CD14-positive monocyte (primary cell): ENCODE results near the gene IL1RL1. TPM values are rescaled to one million over a fixed set of nuclear protein-coding genes. Genes with fewer than 3 reads are reported as not detected.

ENCODE experiments used
- DNase-seq, 3 donors: peaks; one replicate each; pipeline ENCODE4 v3.0.0-alpha.2; 2011 to 2022
- H2AFZ ChIP-seq: 2 replicates; pipeline ENCODE4 v1.6.0; 2012; ENCODE audit warnings: mild to moderate bottlenecking, low read depth, low read length, inconsistent platforms; ENCODE audit not compliant: insufficient read depth, poor library complexity, severe bottlenecking
- H3K27ac ChIP-seq, 2 donors: 1 replicate in 1 of 2; 2 replicates in 1 of 2; pipeline ENCODE4 v1.5.1; 2012 to 2013; ENCODE audit warnings: low read length in 2 of 2, control low read depth in 1 of 2, inconsistent platforms in 1 of 2, low read depth in 1 of 2, mild to moderate bottlenecking in 1 of 2
- H3K27me3 ChIP-seq, 2 donors: one replicate each; pipeline versions ENCODE4 v1.6.0 to v1.6.1; 2011 to 2013; ENCODE audit warnings: low read length in 2 of 2; ENCODE audit not compliant: control insufficient read depth in 2 of 2, insufficient read depth in 2 of 2
- H3K36me3 ChIP-seq, 2 donors: replicated peaks in 1 of 2; 1 replicate in 1 of 2; 2 replicates in 1 of 2; pipeline versions ENCODE4 v1.5.1 to v1.6.1; 2012 to 2013; ENCODE audit warnings: low read length in 2 of 2, control low read depth in 1 of 2, inconsistent platforms in 1 of 2, mild to moderate bottlenecking in 1 of 2; ENCODE audit not compliant: insufficient read depth in 2 of 2, control insufficient read depth in 1 of 2
- H3K4me1 ChIP-seq, 2 donors: 1 replicate in 1 of 2; 2 replicates in 1 of 2; pipeline versions ENCODE4 v1.5.1 to v1.6.1; 2012 to 2013; ENCODE audit warnings: low read length in 2 of 2, control low read depth in 1 of 2, inconsistent platforms in 1 of 2, mild to moderate bottlenecking in 1 of 2, moderate library complexity in 1 of 2; ENCODE audit not compliant: insufficient read depth in 2 of 2, control insufficient read depth in 1 of 2
- H3K4me2 ChIP-seq: replicated peaks from 2 replicates; pipeline ENCODE3; 2012; ENCODE audit warnings: low read length, moderate library complexity, mild to moderate bottlenecking; ENCODE audit not compliant: poor library complexity, severe bottlenecking; ENCODE audit errors: extremely low read depth
- H3K4me3 ChIP-seq, 3 experiments: fragments of 200-600 bp in 1 of 3; sonication (generic) in 1 of 3; replicated peaks in 1 of 3; 1 replicate in 2 of 3; 2 replicates in 1 of 3; pipeline ENCODE4 v1.5.1; 2011 to 2013; ENCODE audit warnings: low read length in 3 of 3, mild to moderate bottlenecking in 3 of 3, control low read depth in 2 of 3, low read depth in 2 of 3, inconsistent platforms in 1 of 3, moderate library complexity in 1 of 3
- H3K79me2 ChIP-seq: 2 replicates; pipeline ENCODE4 v1.6.0; 2012; ENCODE audit warnings: mild to moderate bottlenecking, control low read depth, inconsistent platforms, low read length, moderate library complexity; ENCODE audit not compliant: insufficient read depth
- H3K9ac ChIP-seq: 2 replicates; pipeline ENCODE4 v1.6.0; 2017; ENCODE audit warnings: low read length, mild to moderate bottlenecking; ENCODE audit not compliant: insufficient read depth, poor library complexity, severe bottlenecking
- H3K9me3 ChIP-seq, 2 donors: replicated peaks in 1 of 2; 1 replicate in 1 of 2; 2 replicates in 1 of 2; pipeline versions ENCODE4 v1.5.1 to v1.6.1; 2012 to 2013; ENCODE audit warnings: low read length in 2 of 2, control low read depth in 1 of 2; ENCODE audit not compliant: control insufficient read depth in 1 of 2, insufficient read depth in 1 of 2
- H4K20me1 ChIP-seq: 2 replicates; pipeline ENCODE4 v1.6.0; 2012; ENCODE audit warnings: mild to moderate bottlenecking, low read length, control low read depth, moderate library complexity; ENCODE audit not compliant: insufficient read depth
- H3K27ac Mint-ChIP-seq, 7 donors: one replicate each; pipeline ENCODE4 v1.8.0; 2020; ENCODE audit warnings: mild to moderate bottlenecking in 7 of 7, mixed read lengths in 7 of 7, moderate library complexity in 6 of 7, inconsistent platforms in 2 of 7
- H3K27me3 Mint-ChIP-seq, 3 donors: one replicate each; pipeline ENCODE4 v1.8.0; 2021 to 2022; ENCODE audit warnings: low read depth in 3 of 3, mild to moderate bottlenecking in 3 of 3, mixed read lengths in 3 of 3, moderate library complexity in 3 of 3, inconsistent platforms in 1 of 3
- H3K36me3 Mint-ChIP-seq, 2 donors: one replicate each; pipeline ENCODE4 v1.8.0; 2020; ENCODE audit warnings: mixed read lengths in 2 of 2, inconsistent platforms in 1 of 2, mild to moderate bottlenecking in 1 of 2
- H3K4me1 Mint-ChIP-seq: one replicate; pipeline ENCODE4 v1.8.0; 2020; ENCODE audit warnings: mild to moderate bottlenecking, mixed read lengths
- H3K4me3 Mint-ChIP-seq, 2 donors: one replicate each; pipeline ENCODE4 v1.8.0; 2020; ENCODE audit warnings: mild to moderate bottlenecking in 2 of 2, mixed read lengths in 2 of 2, moderate library complexity in 1 of 2
- H3K9me3 Mint-ChIP-seq, 7 donors: one replicate each; pipeline ENCODE4 v1.8.0; 2020 to 2022; ENCODE audit warnings: mixed read lengths in 7 of 7, mild to moderate bottlenecking in 6 of 7, moderate library complexity in 6 of 7, inconsistent platforms in 2 of 7
- CTCF ChIP-seq: fragments of 200-600 bp; IDR thresholded peaks from one replicate; pipeline ENCODE4 v1.8.0; 2022; ENCODE audit warnings: antibody characterized with exemption, mild to moderate bottlenecking
- WGBS: methylation state at CpG from one replicate; pipeline ENCODE4 v1.1.5; 2013; ENCODE audit warnings: missing lambda C conversion rate; ENCODE audit not compliant: insufficient coverage; 5-methylcytosine and 5-hydroxymethylcytosine counted together
- intact Hi-C, 2 donors: fragments of 100-400 bp; cut with micrococcal nuclease; formaldehyde crosslinking; loops; one replicate each; pipeline versions ENCODE4 v1.15.0 to v1.15.1; 2023
- polyA plus RNA-seq, 3 donors: library from polyadenylated mRNA; depleted of rRNA in 1 of 3; unstranded in 2 of 3; stranded (reverse) in 1 of 3; fragments of 300-500 nt in 2 of 3; fragments of >200 nt in 1 of 3; fragmentation: Illumina TruSeq in 2 of 3; gene quantifications; 1 replicate in 2 of 3; 2 replicates in 1 of 3; pipeline ENCODE4 v1.2.3, GENCODE V29; 2012 to 2021

Gene IL1RL1
- polyA plus RNA-seq, 3 donors, result not detected

DNA sequence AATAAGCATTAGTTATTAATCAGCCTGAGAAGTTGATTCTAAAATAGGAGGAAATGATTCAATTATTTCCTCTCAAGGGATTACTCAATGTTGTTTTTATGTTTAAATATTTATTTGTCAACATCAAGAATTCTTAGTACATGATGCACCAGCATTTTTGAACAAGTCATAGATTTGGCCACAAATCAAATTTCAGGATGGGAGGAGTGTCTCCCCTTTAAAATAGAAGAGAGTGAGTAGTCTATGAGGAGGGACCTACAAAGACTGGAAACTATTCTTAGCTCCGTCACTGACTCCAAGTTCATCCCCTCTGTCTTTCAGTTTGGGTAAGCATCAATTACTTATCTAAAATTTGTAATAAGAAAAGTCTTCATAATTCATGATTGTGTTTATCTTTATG lies 25.6 kb downstream of the IL1RL1 start:
- H4K20me1 ChIP-seq, result no peaks in the 10 kb centered on the region
- Mint-ChIP-seq H3K4me1 (peaks cover 5% of the 10 kb centered on the region), H3K27ac (no peak overlapping the region), H3K4me3 (no peak overlapping the region), H3K27me3 (peaks cover 11 to 30% (median 13%) of the 10 kb centered on the region in 3 donors), H3K36me3 (no peaks in the 10 kb centered on the region), H3K9me3 (peaks cover 0 to 7% (median 0%) of the 10 kb centered on the region in 7 donors)
- WGBS, result no CpG with 5 or more reads among the region's 1 CpG
- H3K4me1 ChIP-seq, result no peaks in the 10 kb centered on the region
- H3K9ac ChIP-seq, result no peak overlapping the region
- H3K27ac ChIP-seq, result no peak overlapping the region
- H3K9me3 ChIP-seq, result no peaks in the 10 kb centered on the region
- intact Hi-C loops, result no loop called here
- peaks cover 12 to 15% of the 10 kb centered on the region in 2 donors for H3K27me3 ChIP-seq
- no peak overlapping the region for H2AFZ ChIP-seq
- H3K4me3 ChIP-seq, result no peak overlapping the region
- no peaks in the 10 kb centered on the region for H3K79me2 ChIP-seq
- H3K4me2 ChIP-seq, result no peak overlapping the region
- TF ChIP-seq CTCF, result no peak
- no peak for DNase-seq
- H3K36me3 ChIP-seq, result no peaks in the 10 kb centered on the region

GRCh38 chr2:102337481-102338386 lies 26.4 kb downstream of the IL1RL1 start:
- Mint-ChIP-seq H3K9me3 (peaks cover 0 to 6% (median 0%) of the 10 kb centered on the region in 7 donors), H3K27me3 (peaks cover 11 to 26% (median 13%) of the 10 kb centered on the region in 3 donors)
- intact Hi-C loops, result no loop called here

More at GRCh38 chr2:102337481-102338386, 26.4 kb downstream of the IL1RL1 start:
- Mint-ChIP-seq H3K4me1 (peaks cover 5% of the 10 kb centered on the region), H3K4me3 (no peak overlapping the region), H3K27ac (no peak overlapping the region), H3K36me3 (no peaks in the 10 kb centered on the region)
- Histone ChIP-seq H3K4me2 (no peak overlapping the region), H3K9me3 (no peaks in the 10 kb centered on the region), H3K79me2 (no peaks in the 10 kb centered on the region), H2AFZ (no peak overlapping the region), H3K27ac (no peak overlapping the region), H4K20me1 (no peaks in the 10 kb centered on the region), H3K27me3 (peaks cover 12 to 17% of the 10 kb centered on the region in 2 donors), H3K4me3 (no peak overlapping the region), H3K9ac (no peak overlapping the region), H3K4me1 (no peaks in the 10 kb centered on the region), H3K36me3 (no peaks in the 10 kb centered on the region)
- TF ChIP-seq CTCF, result no peak
- no peak for DNase-seq
- no CpG with 5 or more reads among the region's 3 CpGs for WGBS
